CD4-positive, alpha-beta T cell treated with Interferon alpha-2 for 1 hour (primary cell): ENCODE data around the gene TREX2.

Source experiments
- DNase-seq, 2 donors: peaks; one replicate each; pipeline ENCODE4 v3.0.0-alpha.2; 2020 to 2022

The TREX2 gene

GRCh38 chrX:153445856-153446635 is at the start of gene TREX2:
Gene TREX2, minus strand, starts transcription at chrX:153446056. Its CDS starts 626 bp downstream, at chrX:153445430.
- no peak for DNase-seq

GRCh38 chrX:153495362-153495751 is 49.5 kb upstream of the TREX2 start:
- DNase-seq: no peak

GRCh38 chrX:153494541-153495361 is 48.9 kb upstream of the TREX2 start, which contains the start of gene BGN:
Gene BGN, plus strand, starts transcription at chrX:153494980. Its CDS starts 9,652 bp downstream, at chrX:153504632.
- peak in 1 of 2 donors; percentile 4 for DNase-seq

GRCh38 chrX:153494061-153494460 is 48.2 kb upstream of the TREX2 start:
- DNase-seq: no peak

- DNase-seq: no peak
Observed at GRCh38 chrX:153493085-153493484, 47.2 kb upstream of the TREX2 start.

- no peak for DNase-seq
Observed at GRCh38 chrX:153492543-153492942, 46.7 kb upstream of the TREX2 start.

- no peak for DNase-seq
Observed at GRCh38 chrX:153491918-153492317, 46.1 kb upstream of the TREX2 start.

- DNase-seq: no peak
Observed at GRCh38 chrX:153491351-153491914, 45.6 kb upstream of the TREX2 start.

- no peak for DNase-seq
Observed at GRCh38 chrX:153490217-153490930, 44.5 kb upstream of the TREX2 start.

- DNase-seq: no peak
Observed at GRCh38 chrX:153488231-153488914, 42.5 kb upstream of the TREX2 start.

- DNase-seq: no peak
Observed at GRCh38 chrX:153487590-153488071, 41.8 kb upstream of the TREX2 start.

GRCh38 chrX:153486171-153486570 is 40.3 kb upstream of the TREX2 start:
- DNase-seq: no peak

GRCh38 chrX:153485396-153486080 is 39.7 kb upstream of the TREX2 start:
- no peak for DNase-seq

- no peak for DNase-seq
Observed at GRCh38 chrX:153482376-153483015, 36.6 kb upstream of the TREX2 start.

GRCh38 chrX:153481043-153481442 is 35.2 kb upstream of the TREX2 start:
- no peak for DNase-seq

GRCh38 chrX:153478746-153479145 is 32.9 kb upstream of the TREX2 start:
- no peak for DNase-seq

- no peak for DNase-seq
Observed at GRCh38 chrX:153477901-153478300, 32.0 kb upstream of the TREX2 start.

- DNase-seq: no peak
Observed at GRCh38 chrX:153477364-153477857, 31.6 kb upstream of the TREX2 start.

- no peak for DNase-seq
Observed at GRCh38 chrX:153476666-153477363, 31.0 kb upstream of the TREX2 start.

- no peak for DNase-seq
Observed at GRCh38 chrX:153475751-153476281, 30.0 kb upstream of the TREX2 start.
